ENCODE results near the gene CDCP2.

DNA sequence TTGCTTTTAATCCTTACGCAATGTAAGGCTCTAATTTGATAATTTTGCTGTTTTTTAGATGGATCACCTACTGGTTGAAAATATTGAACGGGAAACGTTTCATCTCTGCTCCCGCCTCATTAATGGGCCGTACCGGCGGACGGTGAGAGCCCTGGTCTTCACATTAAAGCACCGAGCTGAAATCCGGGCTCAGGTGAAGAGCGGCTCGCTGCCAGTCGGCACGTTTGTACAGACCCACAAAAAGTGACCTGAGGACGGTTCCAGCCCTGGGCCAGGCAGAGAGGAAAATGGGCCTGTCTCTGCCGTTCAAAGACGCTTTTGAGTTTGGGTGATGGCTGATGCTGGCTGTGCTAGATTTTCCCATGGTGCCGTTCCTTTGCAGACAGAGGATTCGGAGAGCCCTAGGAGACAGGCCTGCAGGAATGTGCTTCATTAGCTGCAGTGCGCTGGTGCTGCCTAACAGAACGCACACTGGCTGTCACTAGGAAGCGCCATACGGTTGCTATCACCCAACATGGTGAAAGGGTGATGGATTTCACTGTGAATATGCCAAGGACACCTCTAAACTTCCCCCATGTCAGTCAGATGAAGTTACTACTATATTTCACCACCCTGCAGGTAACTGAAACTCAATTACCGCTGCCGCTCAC lies 56.4 kb downstream of the CDCP2 start:
- TF ChIP-seq, protein P1, sequence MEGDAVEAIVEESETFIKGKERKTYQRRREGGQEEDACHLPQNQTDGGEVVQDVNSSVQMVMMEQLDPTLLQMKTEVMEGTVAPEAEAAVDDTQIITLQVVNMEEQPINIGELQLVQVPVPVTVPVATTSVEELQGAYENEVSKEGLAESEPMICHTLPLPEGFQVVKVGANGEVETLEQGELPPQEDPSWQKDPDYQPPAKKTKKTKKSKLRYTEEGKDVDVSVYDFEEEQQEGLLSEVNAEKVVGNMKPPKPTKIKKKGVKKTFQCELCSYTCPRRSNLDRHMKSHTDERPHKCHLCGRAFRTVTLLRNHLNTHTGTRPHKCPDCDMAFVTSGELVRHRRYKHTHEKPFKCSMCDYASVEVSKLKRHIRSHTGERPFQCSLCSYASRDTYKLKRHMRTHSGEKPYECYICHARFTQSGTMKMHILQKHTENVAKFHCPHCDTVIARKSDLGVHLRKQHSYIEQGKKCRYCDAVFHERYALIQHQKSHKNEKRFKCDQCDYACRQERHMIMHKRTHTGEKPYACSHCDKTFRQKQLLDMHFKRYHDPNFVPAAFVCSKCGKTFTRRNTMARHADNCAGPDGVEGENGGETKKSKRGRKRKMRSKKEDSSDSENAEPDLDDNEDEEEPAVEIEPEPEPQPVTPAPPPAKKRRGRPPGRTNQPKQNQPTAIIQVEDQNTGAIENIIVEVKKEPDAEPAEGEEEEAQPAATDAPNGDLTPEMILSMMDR (IDR thresholded peaks at IDR 0.05) = no peak
- TF ChIP-seq EZH2 (IDR thresholded peaks at IDR 0.05; ENCODE audit: borderline replicate concordance, insufficient read depth, low read depth, low read length, poor library complexity, severe bottlenecking) = no peak
